Esophagus squamous epithelium (tissue), 4 donors: ENCODE results near the gene HECA.

Experiments
- POLR2A ChIP-seq, 4 donors: fragments of 450-650 bp; IDR thresholded peaks; one replicate each; pipeline ENCODE4 v1.6.1; 2017; ENCODE audit warnings: antibody characterized with exemption in 4 of 4, mild to moderate bottlenecking in 4 of 4, moderate library complexity in 3 of 4
- TF ChIP-seq, protein P1 (sequence below), 6 experiments: fragments of 450-650 bp in 4 of 6; fragments of 200-600 bp in 2 of 6; sonication (generic) in 2 of 6; IDR thresholded peaks; one replicate each; pipeline ENCODE4 v1.5.1; 2016 to 2019; ENCODE audit warnings: antibody characterized with exemption in 6 of 6, mild to moderate bottlenecking in 4 of 6, moderate library complexity in 4 of 6

DNA sequence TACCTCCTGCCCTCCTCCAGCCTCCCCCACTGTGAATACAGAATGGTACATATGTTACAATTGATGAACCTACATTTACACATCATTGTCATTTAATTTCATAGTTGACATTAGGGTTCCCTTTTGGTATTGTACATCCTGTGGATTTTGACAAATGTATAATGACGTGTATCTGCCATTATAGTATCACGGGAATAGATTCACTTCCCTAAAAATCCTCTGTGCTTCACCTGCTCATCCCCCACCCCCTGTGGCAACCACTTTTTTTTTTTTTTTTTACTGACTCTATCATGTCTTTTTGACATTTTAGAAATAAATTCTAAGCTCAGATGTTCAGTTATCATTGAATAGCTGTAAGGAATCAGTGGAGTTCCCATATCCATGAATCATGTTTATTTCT, 30.4 kb downstream of the HECA start:
- TF ChIP-seq, protein P1, sequence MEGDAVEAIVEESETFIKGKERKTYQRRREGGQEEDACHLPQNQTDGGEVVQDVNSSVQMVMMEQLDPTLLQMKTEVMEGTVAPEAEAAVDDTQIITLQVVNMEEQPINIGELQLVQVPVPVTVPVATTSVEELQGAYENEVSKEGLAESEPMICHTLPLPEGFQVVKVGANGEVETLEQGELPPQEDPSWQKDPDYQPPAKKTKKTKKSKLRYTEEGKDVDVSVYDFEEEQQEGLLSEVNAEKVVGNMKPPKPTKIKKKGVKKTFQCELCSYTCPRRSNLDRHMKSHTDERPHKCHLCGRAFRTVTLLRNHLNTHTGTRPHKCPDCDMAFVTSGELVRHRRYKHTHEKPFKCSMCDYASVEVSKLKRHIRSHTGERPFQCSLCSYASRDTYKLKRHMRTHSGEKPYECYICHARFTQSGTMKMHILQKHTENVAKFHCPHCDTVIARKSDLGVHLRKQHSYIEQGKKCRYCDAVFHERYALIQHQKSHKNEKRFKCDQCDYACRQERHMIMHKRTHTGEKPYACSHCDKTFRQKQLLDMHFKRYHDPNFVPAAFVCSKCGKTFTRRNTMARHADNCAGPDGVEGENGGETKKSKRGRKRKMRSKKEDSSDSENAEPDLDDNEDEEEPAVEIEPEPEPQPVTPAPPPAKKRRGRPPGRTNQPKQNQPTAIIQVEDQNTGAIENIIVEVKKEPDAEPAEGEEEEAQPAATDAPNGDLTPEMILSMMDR (IDR thresholded peaks at IDR 0.05), result no peak
- TF ChIP-seq POLR2A (IDR thresholded peaks at IDR 0.05), result no peak
